HL-60 (cell line): ENCODE results near the gene POU2F2.

Experiments
- GABPA ChIP-seq: IDR thresholded peaks from 2 replicates; pipeline ENCODE4 v1.6.1; 2012; ENCODE audit warnings: low read depth
- TF ChIP-seq, protein P1 (sequence below): IDR thresholded peaks from one replicate; pipeline ENCODE4 v1.5.1; 2011; ENCODE audit warnings: low read length, control low read depth, inconsistent platforms; ENCODE audit not compliant: insufficient read depth

GRCh38 chr19:42114412-42114811, 17.8 kb downstream of the POU2F2 start:
- no peak for TF ChIP-seq GABPA
- TF ChIP-seq, protein P1, sequence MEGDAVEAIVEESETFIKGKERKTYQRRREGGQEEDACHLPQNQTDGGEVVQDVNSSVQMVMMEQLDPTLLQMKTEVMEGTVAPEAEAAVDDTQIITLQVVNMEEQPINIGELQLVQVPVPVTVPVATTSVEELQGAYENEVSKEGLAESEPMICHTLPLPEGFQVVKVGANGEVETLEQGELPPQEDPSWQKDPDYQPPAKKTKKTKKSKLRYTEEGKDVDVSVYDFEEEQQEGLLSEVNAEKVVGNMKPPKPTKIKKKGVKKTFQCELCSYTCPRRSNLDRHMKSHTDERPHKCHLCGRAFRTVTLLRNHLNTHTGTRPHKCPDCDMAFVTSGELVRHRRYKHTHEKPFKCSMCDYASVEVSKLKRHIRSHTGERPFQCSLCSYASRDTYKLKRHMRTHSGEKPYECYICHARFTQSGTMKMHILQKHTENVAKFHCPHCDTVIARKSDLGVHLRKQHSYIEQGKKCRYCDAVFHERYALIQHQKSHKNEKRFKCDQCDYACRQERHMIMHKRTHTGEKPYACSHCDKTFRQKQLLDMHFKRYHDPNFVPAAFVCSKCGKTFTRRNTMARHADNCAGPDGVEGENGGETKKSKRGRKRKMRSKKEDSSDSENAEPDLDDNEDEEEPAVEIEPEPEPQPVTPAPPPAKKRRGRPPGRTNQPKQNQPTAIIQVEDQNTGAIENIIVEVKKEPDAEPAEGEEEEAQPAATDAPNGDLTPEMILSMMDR, result no peak
